Testis (tissue), 3 donors: ENCODE results near the gene NRG2. TPM values are rescaled to one million over a fixed set of nuclear protein-coding genes. Genes with fewer than 3 reads are reported as not detected.
A peak's percentile ranks its signal among the peaks of the same experiment; 100 is the strongest.

Experiments used
- DNase-seq: peaks from one replicate; pipeline ENCODE4 v3.0.0-alpha.2; 2019
- H3K27ac ChIP-seq, 2 donors: fragments of 200-600 bp; sonication (generic); one replicate each; pipeline ENCODE4 v1.5.1; 2019
- H3K27me3 ChIP-seq: fragments of 200-600 bp; sonication (generic); one replicate; pipeline ENCODE4 v1.5.1; 2019
- H3K36me3 ChIP-seq: fragments of 200-600 bp; sonication (generic); one replicate; pipeline ENCODE4 v1.5.1; 2017; ENCODE audit warnings: low read depth; ENCODE audit errors: missing control alignments
- H3K4me1 ChIP-seq: fragments of 200-600 bp; sonication (generic); one replicate; pipeline ENCODE4 v1.5.1; 2019
- H3K4me3 ChIP-seq, 2 donors: fragments of 200-600 bp; sonication (generic); one replicate each; pipeline ENCODE4 v1.5.1; 2017 to 2019
- H3K9me3 ChIP-seq: fragments of 200-600 bp; sonication (generic); one replicate; pipeline ENCODE4 v1.5.1; 2017
- POLR2A ChIP-seq: fragments of 450-650 bp; IDR thresholded peaks from one replicate; pipeline ENCODE4 v1.6.1; 2017; ENCODE audit warnings: antibody characterized with exemption, mild to moderate bottlenecking, moderate library complexity
- WGBS, 2 donors: methylation state at CpG; one replicate each; pipeline ENCODE4 v1.1.5; 2018; 5-methylcytosine and 5-hydroxymethylcytosine counted together
- intact Hi-C: fragments of 100-400 bp; cut with DNase I; formaldehyde crosslinking; loops from one replicate; pipeline ENCODE4 v1.15.1; 2023; ENCODE audit warnings: low total_unique reads
- polyA plus RNA-seq: library from polyadenylated mRNA; stranded (reverse); fragments of 350-450 nt; fragmentation: Illumina TruSeq; extraction: RNeasy Lipid Tissue Mini Kit (QIAGEN cat#74804); gene quantifications from one replicate; pipeline ENCODE4 v1.2.3, GENCODE V29; 2014; ENCODE audit warnings: low read depth, low replicate concordance; ENCODE audit not compliant: insufficient read depth
- total RNA-seq, 2 donors: library from RNA; depleted of rRNA; stranded (reverse); fragments of >200 nt; gene quantifications; one replicate each; pipeline ENCODE4 v1.2.3, GENCODE V29; 2016
- TF ChIP-seq, protein P1 (sequence below), 3 experiments: fragments of 450-650 bp in 2 of 3; fragments of 200-600 bp in 1 of 3; sonication (generic) in 1 of 3; IDR thresholded peaks; one replicate each; pipeline ENCODE4 v1.5.1; 2016 to 2019; ENCODE audit warnings: antibody characterized with exemption in 3 of 3, mild to moderate bottlenecking in 2 of 3, moderate library complexity in 1 of 3

Gene NRG2
- total and polyA plus RNA-seq, 3 donors from 2014 or later: 4.8 to 23.2 (median 13.0) TPM

DNA sequence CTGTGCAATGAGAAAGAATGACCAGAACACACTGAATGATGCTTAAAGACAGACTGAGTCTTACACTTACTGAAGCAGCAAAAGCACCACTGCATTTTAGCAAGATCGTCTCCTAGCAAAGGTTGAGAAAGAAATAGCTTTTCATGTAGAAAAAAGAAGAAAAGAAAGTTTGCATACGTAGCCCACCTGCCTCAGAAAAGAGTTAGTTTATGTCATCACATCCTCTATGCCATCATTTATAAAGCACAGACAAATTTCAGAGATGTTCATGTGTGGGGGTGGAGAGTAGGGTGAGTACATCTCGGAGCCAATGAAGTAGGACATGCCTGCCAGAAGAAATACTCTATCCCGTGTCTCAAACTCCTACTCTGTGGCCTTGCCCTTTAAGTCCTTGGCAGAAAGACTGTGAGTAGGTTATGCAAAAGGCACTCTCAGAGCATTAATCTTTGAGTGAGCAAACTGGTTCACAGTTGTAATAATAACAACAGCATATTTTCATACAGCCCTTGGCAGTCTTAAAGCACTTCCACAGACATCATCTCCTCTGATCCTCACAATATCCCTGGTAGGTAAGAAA is 22.4 kb downstream of the NRG2 start:
- peaks cover 15% of the 10 kb centered on the region for H3K4me1 ChIP-seq
- TF ChIP-seq, protein P1, sequence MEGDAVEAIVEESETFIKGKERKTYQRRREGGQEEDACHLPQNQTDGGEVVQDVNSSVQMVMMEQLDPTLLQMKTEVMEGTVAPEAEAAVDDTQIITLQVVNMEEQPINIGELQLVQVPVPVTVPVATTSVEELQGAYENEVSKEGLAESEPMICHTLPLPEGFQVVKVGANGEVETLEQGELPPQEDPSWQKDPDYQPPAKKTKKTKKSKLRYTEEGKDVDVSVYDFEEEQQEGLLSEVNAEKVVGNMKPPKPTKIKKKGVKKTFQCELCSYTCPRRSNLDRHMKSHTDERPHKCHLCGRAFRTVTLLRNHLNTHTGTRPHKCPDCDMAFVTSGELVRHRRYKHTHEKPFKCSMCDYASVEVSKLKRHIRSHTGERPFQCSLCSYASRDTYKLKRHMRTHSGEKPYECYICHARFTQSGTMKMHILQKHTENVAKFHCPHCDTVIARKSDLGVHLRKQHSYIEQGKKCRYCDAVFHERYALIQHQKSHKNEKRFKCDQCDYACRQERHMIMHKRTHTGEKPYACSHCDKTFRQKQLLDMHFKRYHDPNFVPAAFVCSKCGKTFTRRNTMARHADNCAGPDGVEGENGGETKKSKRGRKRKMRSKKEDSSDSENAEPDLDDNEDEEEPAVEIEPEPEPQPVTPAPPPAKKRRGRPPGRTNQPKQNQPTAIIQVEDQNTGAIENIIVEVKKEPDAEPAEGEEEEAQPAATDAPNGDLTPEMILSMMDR (IDR thresholded peaks at IDR 0.05): no peak
- no peak for TF ChIP-seq POLR2A
- intact Hi-C loops: no loop called here
- peak; percentile 51 for DNase-seq
- no peaks in the 10 kb centered on the region for H3K36me3 ChIP-seq
- no peaks in the 10 kb centered on the region for H3K9me3 ChIP-seq
- no peak overlapping the region for H3K27ac ChIP-seq
- H3K27me3 ChIP-seq: no peaks in the 10 kb centered on the region
- H3K4me3 ChIP-seq: no peak overlapping the region
- 40 to 41% methylated on average over 4 of the region's 4 CpGs for WGBS, 2 donors

DNA sequence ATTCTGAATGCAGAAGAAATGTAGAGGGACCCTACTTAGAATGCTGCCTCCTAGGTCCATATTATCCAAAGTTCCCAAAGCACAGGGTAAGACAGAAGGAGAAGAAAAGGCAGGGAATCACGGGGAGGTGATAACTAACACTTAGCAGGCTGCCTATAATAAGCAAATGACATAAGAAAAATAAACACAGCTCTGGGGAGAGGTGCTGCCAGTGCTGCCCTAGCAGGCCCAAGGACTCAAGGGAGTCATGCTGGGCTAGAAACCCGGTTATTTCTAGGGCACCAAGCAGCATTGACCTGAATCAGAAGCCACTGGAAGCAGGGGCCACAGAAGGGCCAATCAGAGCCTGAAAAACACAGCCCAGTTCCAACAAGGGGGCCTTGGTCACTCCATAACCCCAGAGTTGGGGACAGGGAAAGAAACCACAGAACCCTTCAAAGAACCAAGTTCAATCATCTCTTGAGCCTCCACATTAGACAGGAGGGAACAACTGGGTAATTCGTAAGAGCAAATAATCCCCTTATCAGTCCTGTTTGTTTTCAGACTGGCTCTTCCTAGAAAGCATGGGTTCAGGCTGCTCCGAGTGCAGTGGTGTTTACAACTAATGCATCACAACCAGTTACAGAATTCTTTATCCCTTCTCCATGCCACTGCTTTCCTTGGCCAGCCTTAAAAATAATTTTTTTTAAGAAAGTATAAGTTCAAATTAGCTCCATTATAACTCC is 24.0 kb downstream of the NRG2 start:
- WGBS, 2 donors: 46 to 57% methylated on average over 4 of the region's 4 CpGs
- Histone ChIP-seq H3K9me3 (no peaks in the 10 kb centered on the region), H3K36me3 (no peaks in the 10 kb centered on the region), H3K27ac (no peak overlapping the region), H3K4me3 (no peak overlapping the region), H3K27me3 (no peaks in the 10 kb centered on the region), H3K4me1 (peaks cover 15% of the 10 kb centered on the region)
- TF ChIP-seq POLR2A: no peak
- TF ChIP-seq, protein P1 (IDR thresholded peaks at IDR 0.05): no peak
- intact Hi-C loops: no loop called here
- DNase-seq: no peak

DNA sequence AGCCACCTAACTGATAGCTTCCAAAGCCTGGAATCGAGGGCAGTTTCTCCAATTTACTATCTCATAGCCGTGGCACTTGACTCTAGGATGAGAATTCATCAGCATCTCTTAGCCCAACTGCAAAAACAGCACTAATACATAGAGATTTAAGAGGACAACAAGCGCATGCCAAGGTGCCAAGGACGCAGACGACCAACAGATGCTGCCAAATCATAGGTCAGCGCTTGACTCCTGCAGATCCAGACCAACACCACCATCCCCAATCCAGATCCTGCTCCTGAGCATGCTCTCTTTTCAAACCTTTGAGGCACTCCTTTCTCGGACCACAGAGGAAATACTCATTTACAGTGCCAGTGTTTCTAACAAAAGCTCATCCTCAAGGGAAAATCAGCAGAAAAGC is 24.6 kb downstream of the NRG2 start:
- H3K4me1 ChIP-seq: peaks cover 15% of the 10 kb centered on the region
- H3K27ac ChIP-seq: no peak overlapping the region

DNA sequence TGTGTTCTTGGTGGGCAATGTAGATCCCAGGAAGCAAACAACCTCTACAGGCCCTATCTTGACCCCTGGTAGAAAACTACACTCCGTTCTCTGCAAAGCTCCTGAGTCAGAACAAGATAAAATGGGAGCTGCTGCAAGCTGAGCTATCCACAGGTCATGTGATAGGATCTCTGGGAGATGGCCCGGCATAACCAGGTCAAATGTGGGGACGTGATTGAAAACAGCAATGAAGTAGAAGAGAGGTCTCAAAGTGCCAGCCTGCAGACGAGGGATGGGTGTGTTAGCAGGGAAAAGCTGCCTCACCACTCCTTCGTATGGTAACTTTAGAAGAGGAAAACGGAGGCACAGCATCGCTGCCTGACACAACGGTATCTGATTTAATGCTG is 25.0 kb downstream of the NRG2 start:
- Histone ChIP-seq H3K4me1 (peaks cover 15% of the 10 kb centered on the region), H3K9me3 (no peaks in the 10 kb centered on the region), H3K27ac (no peak overlapping the region), H3K36me3 (no peaks in the 10 kb centered on the region), H3K4me3 (no peak overlapping the region), H3K27me3 (no peaks in the 10 kb centered on the region)
- WGBS, 2 donors: 79 to 92% methylated on average over 8 of the region's 8 CpGs
- intact Hi-C loops: no loop called here
- DNase-seq: no peak
- no peak for TF ChIP-seq POLR2A
- TF ChIP-seq, protein P1 (IDR thresholded peaks at IDR 0.05): no peak

More for the DNA sequence above, 24.6 kb downstream of the NRG2 start:
- Histone ChIP-seq H3K4me3 (no peak overlapping the region), H3K9me3 (no peaks in the 10 kb centered on the region), H3K27me3 (no peaks in the 10 kb centered on the region), H3K36me3 (no peaks in the 10 kb centered on the region)
- TF ChIP-seq, protein P1 (IDR thresholded peaks at IDR 0.05): no peak
- TF ChIP-seq POLR2A: no peak
- intact Hi-C loops: no loop called here
- 88% methylated on average over 7 of the region's 7 CpGs for WGBS, 2 donors
- no peak for DNase-seq
